Measurements from ENCODE around the gene PTPRN2. TPM values are rescaled to one million over a fixed set of nuclear protein-coding genes. Genes with fewer than 3 reads are reported as not detected.

PTPRN2 gene
- polyA plus RNA-seq, 2 donors = 0.37 to 0.40 TPM

GRCh38 chr7:157751406-157751805 is 836.2 kb downstream of the PTPRN2 start:
- no peak overlapping the region for H3K27ac ChIP-seq (ENCODE audit: low read depth in 2 of 2, low read length in 1 of 2)
- H3K9me3 ChIP-seq (ENCODE audit: control insufficient read depth in 2 of 2, insufficient read depth in 1 of 2, low read depth in 1 of 2, low read length in 1 of 2) = no peaks in the 10 kb centered on the region
- no peaks in the 10 kb centered on the region for H3K27me3 ChIP-seq (ENCODE audit: control insufficient read depth in 1 of 2, insufficient read depth in 2 of 2, low read length in 2 of 2)
- no peaks in the 10 kb centered on the region for H3K4me1 ChIP-seq (ENCODE audit: control insufficient read depth in 2 of 2, insufficient read depth in 2 of 2, low read length in 1 of 2)
- H3K4me3 ChIP-seq (ENCODE audit: low read depth in 1 of 2, low read length in 2 of 2) = no peak overlapping the region
- 84 to 86% methylated on average over 22 of the region's 22 CpGs for WGBS, 2 donors
- H3K36me3 ChIP-seq (ENCODE audit: control insufficient read depth in 2 of 2, insufficient read depth in 2 of 2, low read length in 1 of 2) = no peaks in the 10 kb centered on the region

GRCh38 chr7:157750291-157750690 is 837.3 kb downstream of the PTPRN2 start:
- H3K27ac ChIP-seq (ENCODE audit: low read depth in 2 of 2, low read length in 1 of 2) = no peak overlapping the region
- no peaks in the 10 kb centered on the region for H3K4me1 ChIP-seq (ENCODE audit: control insufficient read depth in 2 of 2, insufficient read depth in 2 of 2, low read length in 1 of 2)
- H3K36me3 ChIP-seq (ENCODE audit: control insufficient read depth in 2 of 2, insufficient read depth in 2 of 2, low read length in 1 of 2) = no peaks in the 10 kb centered on the region
- WGBS, 2 donors = 75 to 77% methylated on average over 6 of the region's 6 CpGs
- H3K27me3 ChIP-seq (ENCODE audit: control insufficient read depth in 1 of 2, insufficient read depth in 2 of 2, low read length in 2 of 2) = no peaks in the 10 kb centered on the region
- H3K9me3 ChIP-seq (ENCODE audit: control insufficient read depth in 2 of 2, insufficient read depth in 1 of 2, low read depth in 1 of 2, low read length in 1 of 2) = no peaks in the 10 kb centered on the region
- H3K4me3 ChIP-seq (ENCODE audit: low read depth in 1 of 2, low read length in 2 of 2) = no peak overlapping the region

DNA sequence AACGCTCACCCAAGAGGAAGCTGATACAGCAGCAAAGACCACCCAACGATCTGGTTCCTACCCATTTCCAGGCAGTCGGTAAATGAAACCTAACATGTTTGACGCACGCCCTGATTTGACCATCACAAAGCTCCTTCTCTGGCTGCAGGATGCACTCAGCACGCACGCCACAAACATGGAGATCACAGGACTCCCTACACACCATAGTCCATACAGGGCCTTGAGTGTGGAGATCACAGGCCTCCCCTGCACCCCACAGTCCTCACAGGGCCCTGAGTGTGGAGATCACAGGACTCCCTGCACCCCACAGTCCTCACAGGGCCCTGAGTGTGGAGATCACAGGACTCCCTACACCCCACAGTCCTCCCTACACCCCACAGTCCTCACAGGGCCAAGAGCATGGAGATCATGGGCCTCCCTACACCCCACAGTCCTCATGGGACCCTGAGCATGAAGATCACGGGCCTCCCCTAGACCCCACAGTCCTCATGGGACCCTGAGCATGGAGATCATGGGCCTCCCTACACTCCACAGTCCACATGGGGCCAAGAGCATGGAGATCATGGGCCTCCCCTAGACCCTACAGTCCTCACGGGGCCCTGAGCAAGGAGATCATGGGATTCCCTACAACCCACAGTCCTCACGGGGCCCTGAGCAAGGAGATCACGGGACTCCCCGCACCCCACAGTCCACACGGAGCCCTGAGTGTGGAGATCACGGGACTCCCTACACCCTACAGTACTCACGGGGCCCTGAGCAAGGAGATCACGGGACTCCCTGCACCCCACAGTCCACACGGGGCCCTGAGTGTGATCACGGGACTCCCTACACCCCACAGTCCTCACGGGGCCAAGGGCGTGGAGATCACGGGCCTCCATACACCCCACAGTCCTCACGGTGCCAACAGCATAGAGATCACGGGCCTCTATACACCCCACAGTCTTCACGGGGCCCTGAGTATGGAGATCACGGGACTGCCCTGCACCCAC is 841.6 kb downstream of the PTPRN2 start:
- 91 to 93% methylated on average over 25 of the region's 25 CpGs for WGBS, 2 donors
- Histone ChIP-seq H3K9me3 (ENCODE audit: control insufficient read depth in 2 of 2, insufficient read depth in 1 of 2, low read depth in 1 of 2, low read length in 1 of 2) (no peaks in the 10 kb centered on the region), H3K27ac (ENCODE audit: low read depth in 2 of 2, low read length in 1 of 2) (no peak overlapping the region), H3K4me1 (ENCODE audit: control insufficient read depth in 2 of 2, insufficient read depth in 2 of 2, low read length in 1 of 2) (no peaks in the 10 kb centered on the region), H3K4me3 (ENCODE audit: low read depth in 1 of 2, low read length in 2 of 2) (no peak overlapping the region), H3K27me3 (ENCODE audit: control insufficient read depth in 1 of 2, insufficient read depth in 2 of 2, low read length in 2 of 2) (no peaks in the 10 kb centered on the region), H3K36me3 (ENCODE audit: control insufficient read depth in 2 of 2, insufficient read depth in 2 of 2, low read length in 1 of 2) (no peaks in the 10 kb centered on the region)

DNA sequence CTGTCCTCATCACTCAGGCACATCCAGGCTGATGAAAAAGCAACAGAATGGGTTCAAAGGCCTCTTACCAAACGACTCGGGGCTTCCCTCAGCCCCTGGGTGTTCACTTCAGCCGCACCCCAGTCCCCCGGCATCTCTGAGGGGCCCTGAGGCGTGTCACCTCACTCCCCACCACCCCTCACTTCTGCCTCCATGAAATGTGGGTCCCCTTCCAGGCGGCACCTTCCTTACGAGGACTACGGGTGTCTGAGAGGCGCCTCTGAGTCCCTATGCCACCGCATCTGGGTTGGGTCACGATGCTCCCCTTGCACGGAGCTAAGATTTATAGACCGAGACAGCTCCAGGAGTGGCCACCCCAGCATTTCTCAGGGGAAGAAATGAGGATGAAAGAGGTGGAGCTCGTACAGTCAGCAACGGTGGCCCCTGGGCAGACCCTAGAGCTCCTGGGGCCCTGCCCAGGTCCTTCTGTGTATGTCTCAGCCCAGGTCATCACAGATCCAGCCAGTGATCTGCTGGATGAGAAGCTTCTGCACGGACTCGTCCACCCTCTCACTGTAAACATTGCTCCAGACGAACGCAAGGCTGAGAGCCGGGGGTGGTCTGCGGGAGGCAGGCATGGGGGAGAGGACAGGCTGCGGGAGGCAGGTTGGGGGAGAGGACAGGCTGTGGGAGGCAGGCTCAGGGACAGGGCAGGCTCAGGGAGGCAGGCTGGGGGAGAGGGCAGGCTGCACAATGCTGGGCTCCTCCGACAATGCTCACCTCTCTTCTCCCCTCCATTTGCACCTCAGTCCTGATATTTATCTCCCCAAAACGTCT is 842.6 kb downstream of the PTPRN2 start:
- WGBS, 2 donors = 77 to 81% methylated on average over 24 of the region's 24 CpGs
- Histone ChIP-seq H3K9me3 (ENCODE audit: control insufficient read depth in 2 of 2, insufficient read depth in 1 of 2, low read depth in 1 of 2, low read length in 1 of 2) (no peaks in the 10 kb centered on the region), H3K36me3 (ENCODE audit: control insufficient read depth in 2 of 2, insufficient read depth in 2 of 2, low read length in 1 of 2) (no peaks in the 10 kb centered on the region), H3K27ac (ENCODE audit: low read depth in 2 of 2, low read length in 1 of 2) (no peak overlapping the region), H3K4me3 (ENCODE audit: low read depth in 1 of 2, low read length in 2 of 2) (no peak overlapping the region), H3K27me3 (ENCODE audit: control insufficient read depth in 1 of 2, insufficient read depth in 2 of 2, low read length in 2 of 2) (no peaks in the 10 kb centered on the region), H3K4me1 (ENCODE audit: control insufficient read depth in 2 of 2, insufficient read depth in 2 of 2, low read length in 1 of 2) (no peaks in the 10 kb centered on the region)

- H3K27ac ChIP-seq (ENCODE audit: low read depth in 2 of 2, low read length in 1 of 2) = no peak overlapping the region
These were observed 843.7 kb downstream of the PTPRN2 start for GRCh38 chr7:157743781-157744525.

DNA sequence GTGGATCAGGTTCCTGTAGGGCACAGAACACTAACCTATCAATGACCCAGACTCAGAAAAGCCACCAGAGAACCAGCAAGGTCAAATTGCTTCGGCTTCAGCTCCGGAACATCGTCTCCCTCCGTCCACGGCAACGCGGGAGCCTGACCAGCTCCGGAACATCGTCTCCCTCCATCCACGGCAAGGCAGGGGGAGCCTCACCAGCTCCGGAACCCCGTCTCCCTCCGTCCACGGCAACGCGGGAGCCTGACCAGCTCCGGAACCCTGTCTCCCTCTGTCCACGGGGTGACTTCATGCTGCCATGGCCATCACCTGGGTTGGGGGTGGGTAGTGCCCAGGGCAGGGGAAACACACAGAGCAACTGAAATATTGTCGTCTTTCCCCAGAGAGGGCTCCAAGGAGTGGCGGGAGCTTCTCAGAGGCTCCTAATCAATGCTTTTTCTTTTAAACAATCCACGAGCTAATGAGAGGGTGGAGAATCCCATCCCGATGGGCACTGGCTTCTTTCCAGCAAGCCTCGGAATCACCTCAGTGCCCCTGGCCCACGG is 847.3 kb downstream of the PTPRN2 start:
- peaks cover 0 to 2% of the 10 kb centered on the region in 2 donors for H3K4me1 ChIP-seq (ENCODE audit: control insufficient read depth in 2 of 2, insufficient read depth in 2 of 2, low read length in 1 of 2)
- no peaks in the 10 kb centered on the region for H3K9me3 ChIP-seq (ENCODE audit: control insufficient read depth in 2 of 2, insufficient read depth in 1 of 2, low read depth in 1 of 2, low read length in 1 of 2)
- no peaks in the 10 kb centered on the region for H3K27me3 ChIP-seq (ENCODE audit: control insufficient read depth in 1 of 2, insufficient read depth in 2 of 2, low read length in 2 of 2)
- no peaks in the 10 kb centered on the region for H3K36me3 ChIP-seq (ENCODE audit: control insufficient read depth in 2 of 2, insufficient read depth in 2 of 2, low read length in 1 of 2)
- WGBS, 2 donors = 85 to 87% methylated on average over 24 of the region's 24 CpGs
- H3K27ac ChIP-seq (ENCODE audit: low read depth in 2 of 2, low read length in 1 of 2) = no peak overlapping the region
- no peak overlapping the region for H3K4me3 ChIP-seq (ENCODE audit: low read depth in 1 of 2, low read length in 2 of 2)

More at GRCh38 chr7:157743781-157744525, 843.7 kb downstream of the PTPRN2 start:
- Histone ChIP-seq H3K27me3 (ENCODE audit: control insufficient read depth in 1 of 2, insufficient read depth in 2 of 2, low read length in 2 of 2) (no peaks in the 10 kb centered on the region), H3K36me3 (ENCODE audit: control insufficient read depth in 2 of 2, insufficient read depth in 2 of 2, low read length in 1 of 2) (no peaks in the 10 kb centered on the region), H3K4me1 (ENCODE audit: control insufficient read depth in 2 of 2, insufficient read depth in 2 of 2, low read length in 1 of 2) (peaks cover 0 to 2% of the 10 kb centered on the region in 2 donors), H3K4me3 (ENCODE audit: low read depth in 1 of 2, low read length in 2 of 2) (no peak overlapping the region), H3K9me3 (ENCODE audit: control insufficient read depth in 2 of 2, insufficient read depth in 1 of 2, low read depth in 1 of 2, low read length in 1 of 2) (no peaks in the 10 kb centered on the region)
- WGBS, 2 donors = 92% methylated on average over 29 of the region's 29 CpGs

DNA sequence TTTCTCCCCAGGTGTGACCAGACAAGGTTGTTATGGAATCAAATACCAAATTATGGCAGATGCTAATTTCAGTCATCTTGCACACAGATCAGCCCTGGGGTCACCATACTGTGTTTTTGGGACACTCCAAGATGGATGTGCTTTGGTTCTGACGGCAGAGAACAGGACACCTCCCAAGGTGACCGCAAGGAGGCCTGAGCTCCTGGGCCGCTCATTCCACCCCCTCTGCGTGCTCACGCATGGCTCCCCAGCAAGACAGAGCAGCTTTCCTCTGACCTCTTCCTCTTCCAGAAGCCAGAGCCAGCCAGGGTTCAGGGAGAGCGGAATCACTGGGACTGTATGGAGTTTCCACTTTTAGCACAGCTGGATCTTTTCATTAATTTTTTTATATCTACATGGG is 848.0 kb downstream of the PTPRN2 start:
- Histone ChIP-seq H3K9me3 (ENCODE audit: control insufficient read depth in 2 of 2, insufficient read depth in 1 of 2, low read depth in 1 of 2, low read length in 1 of 2) (no peaks in the 10 kb centered on the region), H3K36me3 (ENCODE audit: control insufficient read depth in 2 of 2, insufficient read depth in 2 of 2, low read length in 1 of 2) (no peaks in the 10 kb centered on the region), H3K4me3 (ENCODE audit: low read depth in 1 of 2, low read length in 2 of 2) (no peak overlapping the region), H3K27ac (ENCODE audit: low read depth in 2 of 2, low read length in 1 of 2) (no peak overlapping the region), H3K27me3 (ENCODE audit: control insufficient read depth in 1 of 2, insufficient read depth in 2 of 2, low read length in 2 of 2) (no peaks in the 10 kb centered on the region), H3K4me1 (ENCODE audit: control insufficient read depth in 2 of 2, insufficient read depth in 2 of 2, low read length in 1 of 2) (peaks cover 0 to 2% of the 10 kb centered on the region in 2 donors)
- WGBS, 2 donors = 75 to 82% methylated on average over 6 of the region's 6 CpGs

- 69 to 76% methylated on average over 8 of the region's 8 CpGs for WGBS, 2 donors
- H3K4me1 ChIP-seq (ENCODE audit: control insufficient read depth in 2 of 2, insufficient read depth in 2 of 2, low read length in 1 of 2) = peaks cover 0 to 2% of the 10 kb centered on the region in 2 donors
- H3K27ac ChIP-seq (ENCODE audit: low read depth in 2 of 2, low read length in 1 of 2) = no peak overlapping the region
- no peaks in the 10 kb centered on the region for H3K27me3 ChIP-seq (ENCODE audit: control insufficient read depth in 1 of 2, insufficient read depth in 2 of 2, low read length in 2 of 2)
- H3K4me3 ChIP-seq (ENCODE audit: low read depth in 1 of 2, low read length in 2 of 2) = no peak overlapping the region
- H3K36me3 ChIP-seq (ENCODE audit: control insufficient read depth in 2 of 2, insufficient read depth in 2 of 2, low read length in 1 of 2) = no peaks in the 10 kb centered on the region
- no peaks in the 10 kb centered on the region for H3K9me3 ChIP-seq (ENCODE audit: control insufficient read depth in 2 of 2, insufficient read depth in 1 of 2, low read depth in 1 of 2, low read length in 1 of 2)
These were observed 848.6 kb downstream of the PTPRN2 start for GRCh38 chr7:157739031-157739430.

DNA sequence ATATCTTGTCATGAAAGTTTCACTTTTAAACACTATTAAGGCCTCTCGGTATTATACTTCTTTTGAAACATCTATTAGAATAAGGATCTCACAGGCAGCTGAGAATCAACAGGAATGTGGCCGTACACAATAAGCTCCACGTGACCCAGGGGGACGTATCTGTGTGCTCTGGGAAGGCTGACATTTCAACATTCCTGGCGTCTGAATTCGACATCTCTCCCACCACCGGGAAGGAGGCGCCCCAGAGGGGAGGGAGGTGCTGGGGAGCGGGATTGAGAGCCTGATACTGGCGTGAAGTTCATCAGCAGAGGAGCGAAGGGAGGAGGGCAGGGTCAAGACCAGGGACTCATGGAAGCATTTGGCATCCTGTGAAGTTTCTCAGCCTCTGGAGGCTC is 849.6 kb downstream of the PTPRN2 start:
- Histone ChIP-seq H3K36me3 (ENCODE audit: control insufficient read depth in 2 of 2, insufficient read depth in 2 of 2, low read length in 1 of 2) (no peaks in the 10 kb centered on the region), H3K4me3 (ENCODE audit: low read depth in 1 of 2, low read length in 2 of 2) (no peak overlapping the region), H3K4me1 (ENCODE audit: control insufficient read depth in 2 of 2, insufficient read depth in 2 of 2, low read length in 1 of 2) (peaks cover 0 to 2% of the 10 kb centered on the region in 2 donors), H3K9me3 (ENCODE audit: control insufficient read depth in 2 of 2, insufficient read depth in 1 of 2, low read depth in 1 of 2, low read length in 1 of 2) (no peaks in the 10 kb centered on the region), H3K27me3 (ENCODE audit: control insufficient read depth in 1 of 2, insufficient read depth in 2 of 2, low read length in 2 of 2) (no peaks in the 10 kb centered on the region), H3K27ac (ENCODE audit: low read depth in 2 of 2, low read length in 1 of 2) (no peak overlapping the region)
- WGBS, 2 donors = 12 to 21% methylated on average over 11 of the region's 11 CpGs
